DOHH2 (cell line): ENCODE results near the gene AHNAK.

Experiments
- H3F3A ChIP-seq: fragments of 200-600 bp; sonication (generic), shearing (Covaris generic); 2 replicates; pipeline ENCODE4 v1.6.0; 2016; ENCODE audit warnings: antibody characterized with exemption, mild to moderate bottlenecking; ENCODE audit not compliant: control insufficient read depth, insufficient read depth
- H3K27ac ChIP-seq: fragments of 200-600 bp; sonication (generic); 2 replicates; pipeline ENCODE4 v1.5.1; 2014; ENCODE audit warnings: low read depth, mild to moderate bottlenecking, low read length, moderate library complexity
- H3K27me3 ChIP-seq: fragments of 200-600 bp; sonication (generic); 2 replicates; pipeline ENCODE4 v1.6.1; 2014; ENCODE audit warnings: mild to moderate bottlenecking, low read length, mixed read lengths; ENCODE audit not compliant: control insufficient read depth
- H3K36me3 ChIP-seq: fragments of 200-600 bp; sonication (generic); 2 replicates; pipeline ENCODE4 v1.6.1; 2014; ENCODE audit warnings: mild to moderate bottlenecking, low read length, moderate library complexity, mixed read lengths; ENCODE audit not compliant: control insufficient read depth
- H3K4me1 ChIP-seq: fragments of 200-600 bp; sonication (generic); 2 replicates; pipeline ENCODE4 v1.6.1; 2014; ENCODE audit warnings: mild to moderate bottlenecking, low read length, mixed read lengths; ENCODE audit not compliant: control insufficient read depth
- H3K4me2 ChIP-seq: fragments of 200-600 bp; sonication (generic); 2 replicates; pipeline ENCODE4 v1.6.0; 2014; ENCODE audit warnings: mild to moderate bottlenecking, low read length, moderate library complexity
- H3K4me3 ChIP-seq: fragments of 200-600 bp; sonication (generic); 2 replicates; pipeline ENCODE4 v1.5.1; 2014; ENCODE audit warnings: mild to moderate bottlenecking, low read length, mixed read lengths
- H3K79me2 ChIP-seq: fragments of 200-600 bp; sonication (generic); 2 replicates; pipeline ENCODE4 v1.6.1; 2014; ENCODE audit warnings: mild to moderate bottlenecking, low read length, mixed read lengths; ENCODE audit not compliant: control insufficient read depth
- H3K9me2 ChIP-seq: fragments of 200-600 bp; sonication (generic); replicated peaks from 2 replicates; pipeline ENCODE4 v1.6.1; 2014; ENCODE audit warnings: mild to moderate bottlenecking, low read length, mixed read lengths; ENCODE audit not compliant: control insufficient read depth
- H3K9me3 ChIP-seq: fragments of 200-600 bp; sonication (generic); 2 replicates; pipeline ENCODE4 v1.6.1; 2014; ENCODE audit warnings: antibody characterized with exemption, low read length, mixed read lengths; ENCODE audit not compliant: control insufficient read depth, insufficient read depth
- H4K20me1 ChIP-seq: fragments of 200-600 bp; sonication (generic); 2 replicates; pipeline ENCODE4 v1.6.0; 2014; ENCODE audit warnings: low read depth, mild to moderate bottlenecking, antibody characterized with exemption, low read length, moderate library complexity; ENCODE audit not compliant: control insufficient read depth, insufficient read depth
- EZH2phosphoT487 ChIP-seq: fragments of 200-600 bp; sonication (generic); IDR thresholded peaks from 2 replicates; pipeline ENCODE4 v1.6.1; 2017; ENCODE audit warnings: borderline replicate concordance, mild to moderate bottlenecking, antibody characterized with exemption, low read length, moderate library complexity, mixed read lengths
- TF ChIP-seq, protein P1 (sequence below): fragments of 200-600 bp; sonication (generic); IDR thresholded peaks from one replicate; pipeline ENCODE4 v1.5.1; 2014; ENCODE audit warnings: antibody characterized with exemption, mild to moderate bottlenecking, low read depth, low read length; ENCODE audit not compliant: poor library complexity, severe bottlenecking

AHNAK gene

DNA sequence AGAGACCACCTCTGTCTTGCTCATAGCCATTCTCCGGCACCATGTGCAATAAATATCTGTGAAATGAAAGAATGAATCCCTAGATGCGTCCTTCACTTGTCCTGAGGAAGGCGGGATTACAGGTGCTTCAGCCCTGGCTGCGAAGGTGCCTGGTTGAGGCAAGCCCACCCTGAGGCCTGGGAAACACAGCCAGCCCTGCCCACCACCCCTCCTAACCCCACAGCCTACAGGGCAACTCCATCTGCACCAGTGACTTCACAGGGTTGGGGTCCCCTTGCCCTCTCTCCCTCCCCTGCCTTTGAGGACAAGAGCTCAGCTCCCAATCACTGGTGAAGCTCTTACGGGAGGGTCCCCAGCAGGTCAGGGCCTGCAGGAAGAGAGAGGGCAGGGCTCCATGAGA, 145.2 kb downstream of the AHNAK start:
- peaks cover 3% of the 10 kb centered on the region; the same call in 1 of the 2 replicates for H3K27me3 ChIP-seq
- no peaks in the 10 kb centered on the region for H3F3A ChIP-seq
- H3K9me3 ChIP-seq: no peaks in the 10 kb centered on the region
- no peak overlapping the region for H3K4me3 ChIP-seq
- TF ChIP-seq, protein P1, sequence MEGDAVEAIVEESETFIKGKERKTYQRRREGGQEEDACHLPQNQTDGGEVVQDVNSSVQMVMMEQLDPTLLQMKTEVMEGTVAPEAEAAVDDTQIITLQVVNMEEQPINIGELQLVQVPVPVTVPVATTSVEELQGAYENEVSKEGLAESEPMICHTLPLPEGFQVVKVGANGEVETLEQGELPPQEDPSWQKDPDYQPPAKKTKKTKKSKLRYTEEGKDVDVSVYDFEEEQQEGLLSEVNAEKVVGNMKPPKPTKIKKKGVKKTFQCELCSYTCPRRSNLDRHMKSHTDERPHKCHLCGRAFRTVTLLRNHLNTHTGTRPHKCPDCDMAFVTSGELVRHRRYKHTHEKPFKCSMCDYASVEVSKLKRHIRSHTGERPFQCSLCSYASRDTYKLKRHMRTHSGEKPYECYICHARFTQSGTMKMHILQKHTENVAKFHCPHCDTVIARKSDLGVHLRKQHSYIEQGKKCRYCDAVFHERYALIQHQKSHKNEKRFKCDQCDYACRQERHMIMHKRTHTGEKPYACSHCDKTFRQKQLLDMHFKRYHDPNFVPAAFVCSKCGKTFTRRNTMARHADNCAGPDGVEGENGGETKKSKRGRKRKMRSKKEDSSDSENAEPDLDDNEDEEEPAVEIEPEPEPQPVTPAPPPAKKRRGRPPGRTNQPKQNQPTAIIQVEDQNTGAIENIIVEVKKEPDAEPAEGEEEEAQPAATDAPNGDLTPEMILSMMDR: no peak
- TF ChIP-seq EZH2phosphoT487: no peak
- no peaks in the 10 kb centered on the region for H3K36me3 ChIP-seq
- no peaks in the 10 kb centered on the region for H3K79me2 ChIP-seq
- no peak overlapping the region for H3K27ac ChIP-seq
- H3K9me2 ChIP-seq: no peaks in the 10 kb centered on the region
- no peak overlapping the region for H3K4me2 ChIP-seq
- no peaks in the 10 kb centered on the region for H3K4me1 ChIP-seq
- 0 out of 2 replicates have a peak, but pooled peaks cover 3% of the 10 kb centered on the region for H4K20me1 ChIP-seq

DNA sequence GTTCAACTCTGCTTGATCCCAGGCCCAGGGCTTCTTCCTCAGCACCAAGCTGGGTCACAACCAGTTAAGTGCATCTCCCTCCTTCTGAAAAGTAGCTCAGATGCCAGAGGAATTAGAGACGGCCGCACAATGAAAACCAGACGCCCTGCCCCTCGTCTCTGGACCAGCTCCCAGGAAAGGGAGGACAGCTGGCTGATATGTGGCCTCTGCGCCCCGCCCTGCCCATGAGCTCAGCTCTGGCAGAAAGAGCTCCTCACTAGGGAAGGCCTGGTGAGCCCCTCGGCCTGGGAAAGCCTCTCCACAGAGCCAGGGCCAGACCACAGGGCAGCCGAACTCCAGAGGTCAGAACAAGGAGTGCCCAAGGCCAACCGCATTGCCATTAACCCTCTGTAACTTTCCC, 145.8 kb downstream of the AHNAK start:
- H3K27ac ChIP-seq: no peak overlapping the region
- H3K9me3 ChIP-seq: no peaks in the 10 kb centered on the region
- TF ChIP-seq, protein P1: no peak
- no peak for TF ChIP-seq EZH2phosphoT487
- no peaks in the 10 kb centered on the region for H3F3A ChIP-seq
- H3K79me2 ChIP-seq: no peaks in the 10 kb centered on the region
- peaks cover 3% of the 10 kb centered on the region; the same call in 1 of the 2 replicates for H3K27me3 ChIP-seq
- H3K4me3 ChIP-seq: no peak overlapping the region
- H3K4me1 ChIP-seq: no peaks in the 10 kb centered on the region
- 0 out of 2 replicates have a peak, but pooled peaks cover 3% of the 10 kb centered on the region for H4K20me1 ChIP-seq
- no peaks in the 10 kb centered on the region for H3K9me2 ChIP-seq
- H3K4me2 ChIP-seq: no peak overlapping the region
- H3K36me3 ChIP-seq: no peaks in the 10 kb centered on the region

DNA sequence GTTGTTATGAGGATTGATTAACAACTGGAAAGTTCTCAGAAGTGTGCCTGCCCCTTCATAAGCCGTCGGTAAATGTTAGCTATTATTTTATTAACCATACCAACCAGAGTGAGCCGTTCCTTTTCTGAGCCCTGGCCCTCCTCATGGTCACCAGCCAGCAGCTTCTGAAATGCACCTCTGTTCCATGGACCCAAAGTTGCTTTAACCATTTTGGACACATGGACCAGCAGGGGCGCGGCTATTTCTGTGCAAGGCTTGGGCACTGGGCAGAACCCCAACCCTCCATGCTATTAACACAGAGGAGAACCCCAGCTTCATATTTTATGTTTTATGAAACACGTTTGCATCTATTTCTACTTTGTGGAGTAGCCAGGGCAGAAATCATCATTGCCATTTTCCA, 146.3 kb downstream of the AHNAK start:
- Histone ChIP-seq H3K79me2 (no peaks in the 10 kb centered on the region), H3K9me2 (no peaks in the 10 kb centered on the region), H3K27me3 (peaks cover 3% of the 10 kb centered on the region; the same call in 1 of the 2 replicates), H3F3A (no peaks in the 10 kb centered on the region), H3K36me3 (no peaks in the 10 kb centered on the region), H3K4me1 (no peaks in the 10 kb centered on the region), H4K20me1 (0 out of 2 replicates have a peak, but pooled peaks cover 3% of the 10 kb centered on the region), H3K9me3 (no peaks in the 10 kb centered on the region), H3K4me2 (no peak overlapping the region), H3K27ac (no peak overlapping the region), H3K4me3 (no peak overlapping the region)
- TF ChIP-seq, protein P1: no peak
- no peak for TF ChIP-seq EZH2phosphoT487
